Suprapubic skin (tissue), 4 donors: ENCODE measurements around the gene MTMR11.

Experiments
- POLR2A ChIP-seq, 2 donors: fragments of 450-650 bp; IDR thresholded peaks; one replicate each; pipeline ENCODE4 v1.6.1; 2017; ENCODE audit warnings: antibody characterized with exemption in 2 of 2, mild to moderate bottlenecking in 2 of 2, moderate library complexity in 2 of 2
- POLR2AphosphoS5 ChIP-seq, 3 donors: sonication (generic); formaldehyde crosslinking; IDR thresholded peaks; one replicate each; pipeline ENCODE4 v1.6.1; 2017; ENCODE audit warnings: antibody characterized with exemption in 3 of 3
- TF ChIP-seq, protein P1 (sequence below), 2 donors: fragments of 200-600 bp in 1 of 2; fragments of 450-650 bp in 1 of 2; sonication (generic) in 1 of 2; IDR thresholded peaks; one replicate each; pipeline ENCODE4 v1.5.1; 2016 to 2019; ENCODE audit warnings: antibody characterized with exemption in 2 of 2, mild to moderate bottlenecking in 1 of 2, moderate library complexity in 1 of 2

DNA sequence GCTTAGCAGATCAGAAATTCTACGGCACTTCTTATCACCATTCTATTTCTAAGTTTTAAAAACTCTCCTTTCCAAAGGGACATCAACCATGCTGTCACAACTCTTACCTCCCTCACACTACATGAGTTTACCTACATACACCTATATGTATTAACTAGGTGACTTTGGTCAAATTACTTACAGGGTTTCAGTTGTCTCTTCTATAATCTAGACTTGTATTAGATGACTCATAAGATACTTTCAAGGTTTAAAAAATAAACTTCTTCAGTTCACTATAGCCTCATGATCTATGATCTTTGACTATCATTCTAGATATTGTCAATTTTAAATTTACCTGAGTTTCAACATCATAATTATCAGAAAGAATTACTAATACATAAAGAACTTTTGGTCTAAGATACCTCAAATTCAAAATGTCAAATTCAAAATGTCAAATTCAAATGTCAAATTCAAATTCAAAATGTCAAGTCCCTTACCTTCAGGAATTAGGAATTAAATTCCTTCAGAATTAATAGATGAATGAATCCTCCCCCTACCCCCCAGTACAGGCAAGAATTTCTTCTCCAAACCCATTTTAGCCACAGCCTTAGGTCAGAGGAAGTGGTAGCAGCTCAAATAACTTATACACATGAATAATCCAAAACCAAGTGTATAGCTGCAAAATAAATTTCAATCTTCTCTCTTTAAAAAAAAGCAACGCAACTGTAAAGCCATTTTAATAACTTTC lies 42.7 kb upstream of the MTMR11 start:
- TF ChIP-seq, protein P1, sequence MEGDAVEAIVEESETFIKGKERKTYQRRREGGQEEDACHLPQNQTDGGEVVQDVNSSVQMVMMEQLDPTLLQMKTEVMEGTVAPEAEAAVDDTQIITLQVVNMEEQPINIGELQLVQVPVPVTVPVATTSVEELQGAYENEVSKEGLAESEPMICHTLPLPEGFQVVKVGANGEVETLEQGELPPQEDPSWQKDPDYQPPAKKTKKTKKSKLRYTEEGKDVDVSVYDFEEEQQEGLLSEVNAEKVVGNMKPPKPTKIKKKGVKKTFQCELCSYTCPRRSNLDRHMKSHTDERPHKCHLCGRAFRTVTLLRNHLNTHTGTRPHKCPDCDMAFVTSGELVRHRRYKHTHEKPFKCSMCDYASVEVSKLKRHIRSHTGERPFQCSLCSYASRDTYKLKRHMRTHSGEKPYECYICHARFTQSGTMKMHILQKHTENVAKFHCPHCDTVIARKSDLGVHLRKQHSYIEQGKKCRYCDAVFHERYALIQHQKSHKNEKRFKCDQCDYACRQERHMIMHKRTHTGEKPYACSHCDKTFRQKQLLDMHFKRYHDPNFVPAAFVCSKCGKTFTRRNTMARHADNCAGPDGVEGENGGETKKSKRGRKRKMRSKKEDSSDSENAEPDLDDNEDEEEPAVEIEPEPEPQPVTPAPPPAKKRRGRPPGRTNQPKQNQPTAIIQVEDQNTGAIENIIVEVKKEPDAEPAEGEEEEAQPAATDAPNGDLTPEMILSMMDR (IDR thresholded peaks at IDR 0.05): no peak
- no peak for TF ChIP-seq POLR2A (IDR thresholded peaks at IDR 0.05)
- no peak for TF ChIP-seq POLR2AphosphoS5 (IDR thresholded peaks at IDR 0.05)
